ENCODE data around the gene CHDH.

- TF ChIP-seq CTCF (IDR thresholded peaks at IDR 0.05): no peak
- no peak for TF ChIP-seq POLR2A (IDR thresholded peaks at IDR 0.05)
These were observed 42.2 kb downstream of the CHDH start for GRCh38 chr3:53803816-53804695.
